ENCODE measurements around the gene FOXJ2. TPM values are rescaled to one million over a fixed set of nuclear protein-coding genes. Genes with fewer than 3 reads are reported as not detected.

The FOXJ2 gene
- total RNA-seq, 1 experiment from 2014 or later, result 19.7 TPM

- CTCF ChIA-PET, result interaction anchor here (0.5 to 1.7 kb wide), 2 partner anchors 30 to 87 kb away, joined by 10 read pairs; no protein-coding TSS in a partner anchor
Observed at GRCh38 chr12:8047842-8048241, 15.3 kb downstream of the FOXJ2 start.

GRCh38 chr12:8048906-8049305, 16.4 kb downstream of the FOXJ2 start:
- ChIA-PET CTCF (interaction anchor here (0.5 to 1.7 kb wide), 4 partner anchors 19 to 1629 kb away, joined by 3 to 10 read pairs (median 4); no protein-coding TSS in a partner anchor), POLR2A (no interaction called here)
- Mint-ChIP-seq H3K36me3 (ENCODE audit: insufficient read depth, unreplicated experiment) (peaks cover 82% of the 10 kb centered on the region), H3K9me3 (ENCODE audit: unreplicated experiment) (no peaks in the 10 kb centered on the region), H3K4me1 (ENCODE audit: insufficient read depth, unreplicated experiment) (no peaks in the 10 kb centered on the region), H3K27ac (ENCODE audit: low read depth, unreplicated experiment) (no peak overlapping the region), H3K27me3 (ENCODE audit: insufficient read depth, unreplicated experiment) (no peaks in the 10 kb centered on the region), H3K4me3 (ENCODE audit: unreplicated experiment) (no peak overlapping the region)
- intact Hi-C loops (cut with micrococcal nuclease), result no loop called here
- no peak for TF ChIP-seq CTCF (IDR thresholded peaks at IDR 0.05; ENCODE audit: unreplicated experiment)
- BruUV-seq (replicated peaks), result no TSS peak
- no peak for DNase-seq (ENCODE audit: unreplicated experiment)

More at GRCh38 chr12:8047842-8048241, 15.3 kb downstream of the FOXJ2 start:
- no TSS peak for BruUV-seq (replicated peaks)
- DNase-seq (ENCODE audit: unreplicated experiment), result no peak
- TF ChIP-seq CTCF (IDR thresholded peaks at IDR 0.05; ENCODE audit: unreplicated experiment), result no peak
- no peak overlapping the region for H3K27ac Mint-ChIP-seq (ENCODE audit: low read depth, unreplicated experiment)
- no peak overlapping the region for H3K4me3 Mint-ChIP-seq (ENCODE audit: unreplicated experiment)
- H3K9me3 Mint-ChIP-seq (ENCODE audit: unreplicated experiment), result no peaks in the 10 kb centered on the region
- H3K36me3 Mint-ChIP-seq (ENCODE audit: insufficient read depth, unreplicated experiment), result peaks cover 86% of the 10 kb centered on the region
- intact Hi-C loops (cut with micrococcal nuclease), result no loop called here
- no peaks in the 10 kb centered on the region for H3K4me1 Mint-ChIP-seq (ENCODE audit: insufficient read depth, unreplicated experiment)
- H3K27me3 Mint-ChIP-seq (ENCODE audit: insufficient read depth, unreplicated experiment), result no peaks in the 10 kb centered on the region
- POLR2A ChIA-PET, result no interaction called here

GRCh38 chr12:8050600-8051250, 18.2 kb downstream of the FOXJ2 start:
- no peaks in the 10 kb centered on the region for H3K9me3 Mint-ChIP-seq (ENCODE audit: unreplicated experiment)
- DNase-seq (ENCODE audit: unreplicated experiment), result no peak
- no peak overlapping the region for H3K4me3 Mint-ChIP-seq (ENCODE audit: unreplicated experiment)
- ChIA-PET CTCF (interaction anchor here (0.6 to 1.1 kb wide), 5 partner anchors 7 to 1382 kb away, joined by 3 to 6 read pairs (median 3); no protein-coding TSS in a partner anchor), POLR2A (interaction anchor here (1.1 kb wide), 1 partner anchor 26 kb away, joined by 3 read pairs; no protein-coding TSS in a partner anchor)
- no TSS peak for BruUV-seq (replicated peaks)
- H3K36me3 Mint-ChIP-seq (ENCODE audit: insufficient read depth, unreplicated experiment), result peaks cover 72% of the 10 kb centered on the region
- H3K27ac Mint-ChIP-seq (ENCODE audit: low read depth, unreplicated experiment), result no peak overlapping the region
- TF ChIP-seq CTCF (IDR thresholded peaks at IDR 0.05; ENCODE audit: unreplicated experiment), result no peak
- intact Hi-C loops (cut with micrococcal nuclease), result no loop called here
- no peaks in the 10 kb centered on the region for H3K27me3 Mint-ChIP-seq (ENCODE audit: insufficient read depth, unreplicated experiment)
- H3K4me1 Mint-ChIP-seq (ENCODE audit: insufficient read depth, unreplicated experiment), result no peaks in the 10 kb centered on the region

GRCh38 chr12:8052679-8053078, 20.2 kb downstream of the FOXJ2 start:
- no peak for DNase-seq (ENCODE audit: unreplicated experiment)
- peaks cover 10% of the 10 kb centered on the region for H3K4me1 Mint-ChIP-seq (ENCODE audit: insufficient read depth, unreplicated experiment)
- H3K27ac Mint-ChIP-seq (ENCODE audit: low read depth, unreplicated experiment), result no peak overlapping the region
- intact Hi-C loops (cut with micrococcal nuclease), result no loop called here
- TF ChIP-seq CTCF (IDR thresholded peaks at IDR 0.05; ENCODE audit: unreplicated experiment), result no peak
- peaks cover 52% of the 10 kb centered on the region for H3K36me3 Mint-ChIP-seq (ENCODE audit: insufficient read depth, unreplicated experiment)
- BruUV-seq (replicated peaks), result no TSS peak
- no peak overlapping the region for H3K4me3 Mint-ChIP-seq (ENCODE audit: unreplicated experiment)
- no peaks in the 10 kb centered on the region for H3K27me3 Mint-ChIP-seq (ENCODE audit: insufficient read depth, unreplicated experiment)
- POLR2A ChIA-PET, result no interaction called here
- CTCF ChIA-PET, result interaction anchor here (0.7 to 1.9 kb wide), 2 partner anchors 8 to 17 kb away, joined by 3 to 5 read pairs; no protein-coding TSS in a partner anchor
- no peaks in the 10 kb centered on the region for H3K9me3 Mint-ChIP-seq (ENCODE audit: unreplicated experiment)

All from MCF 10A (cell line).